Measurements from ENCODE around the gene SLC39A2.
A peak's percentile ranks its signal among the peaks of the same experiment; 100 is the strongest.
"Not testable (repeated sequence)": the region's sequence is repeated elsewhere in the genome, so short reads cannot be mapped to it uniquely, and the experiment has no call there.

SLC39A2 gene

DNA sequence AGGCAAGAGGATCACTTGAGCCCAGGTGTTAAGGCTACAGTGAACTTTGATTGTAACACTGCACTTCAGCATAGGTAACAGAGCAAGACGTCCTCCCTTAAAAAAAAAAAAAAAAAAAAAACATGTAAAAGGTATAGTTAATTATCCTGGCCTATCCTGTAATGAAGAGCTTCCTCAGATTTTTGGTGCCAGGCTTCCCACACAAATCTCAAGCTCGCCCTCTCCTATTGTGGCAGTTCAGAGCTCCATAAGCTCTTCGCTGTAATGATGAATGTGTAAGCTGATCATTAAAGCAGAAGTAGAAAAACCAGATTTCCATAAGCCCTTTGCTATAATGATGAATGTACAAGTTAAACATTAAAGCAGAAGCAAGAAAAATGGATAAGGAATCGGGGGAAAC is 2.0 kb upstream of the SLC39A2 start:
- DNase-seq (ENCODE audit: low read depth): no peak

DNA sequence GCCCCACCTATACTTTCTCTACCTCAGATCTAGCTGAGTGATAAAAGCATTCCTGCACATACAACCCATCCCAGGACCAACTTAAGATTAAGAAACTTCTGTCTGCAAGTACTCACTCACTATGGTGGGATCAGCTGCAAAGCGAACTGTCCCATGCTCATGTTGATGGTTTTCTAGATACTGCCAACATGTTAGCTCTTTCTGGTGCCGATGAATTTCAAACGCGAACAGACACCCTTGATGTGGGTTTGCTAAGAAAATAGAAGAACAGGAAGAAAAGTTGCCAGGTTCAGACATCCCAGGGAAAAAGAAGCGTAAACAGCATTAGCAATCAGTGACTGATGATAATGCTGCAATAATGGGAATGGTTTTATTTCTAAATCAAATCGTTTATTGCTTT is 1.5 kb upstream of the SLC39A2 start:
- DNase-seq (ENCODE audit: low read depth): no peak

DNA sequence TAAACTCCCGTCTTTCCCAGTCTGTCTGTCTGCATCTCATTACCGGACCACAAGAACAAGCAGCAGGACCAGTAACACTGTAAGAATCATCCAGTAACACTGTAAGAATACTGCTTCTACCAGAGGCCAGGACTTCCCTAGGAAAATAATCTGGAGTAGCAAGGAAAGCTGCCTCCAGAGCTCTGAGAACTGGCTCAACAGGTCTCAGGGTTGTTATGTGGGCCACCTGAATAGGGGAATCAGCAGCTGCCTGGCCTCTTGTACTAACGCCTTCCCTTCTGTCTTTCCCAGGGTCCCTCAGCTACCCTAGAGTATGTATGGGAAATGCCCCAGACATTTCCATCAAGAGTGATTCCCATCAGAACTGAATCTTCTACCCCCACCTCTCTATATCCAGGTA is 954 bp upstream of the SLC39A2 start:
- DNase-seq (ENCODE audit: low read depth): no peak

DNA sequence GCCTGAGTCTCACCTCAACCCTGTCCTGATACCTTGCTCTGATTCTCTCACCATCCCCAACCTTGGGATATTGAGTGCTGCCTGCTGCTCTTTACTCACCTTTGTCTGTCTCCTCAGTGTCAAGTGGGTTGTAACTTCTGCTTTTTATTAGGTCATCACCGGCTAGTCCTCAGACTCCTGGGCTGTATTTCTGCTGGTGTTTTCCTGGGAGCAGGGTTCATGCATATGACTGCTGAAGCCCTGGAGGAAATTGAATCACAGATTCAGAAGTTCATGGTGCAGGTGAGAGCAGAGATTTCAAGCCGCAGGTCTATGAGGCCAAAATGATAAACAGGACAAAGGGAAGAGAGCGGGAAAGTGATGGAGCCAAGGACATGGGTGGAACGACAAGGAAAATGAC is 498 bp downstream of the SLC39A2 start:
- DNase-seq (ENCODE audit: low read depth): no peak

DNA sequence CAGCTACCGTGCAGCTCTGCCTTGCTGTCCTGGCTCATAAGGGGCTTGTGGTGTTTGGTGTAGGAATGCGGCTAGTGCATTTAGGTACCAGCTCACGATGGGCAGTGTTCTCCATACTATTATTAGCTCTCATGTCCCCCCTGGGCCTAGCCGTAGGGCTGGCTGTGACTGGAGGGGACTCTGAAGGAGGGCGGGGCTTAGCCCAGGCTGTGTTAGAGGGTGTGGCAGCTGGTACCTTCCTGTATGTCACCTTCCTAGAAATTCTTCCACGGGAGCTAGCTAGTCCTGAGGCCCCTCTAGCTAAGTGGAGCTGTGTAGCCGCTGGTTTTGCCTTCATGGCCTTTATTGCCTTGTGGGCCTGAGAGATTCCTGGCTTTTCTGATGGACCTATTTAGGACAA is 2.1 kb downstream of the SLC39A2 start:
- no peak for DNase-seq (ENCODE audit: low read depth)

DNA sequence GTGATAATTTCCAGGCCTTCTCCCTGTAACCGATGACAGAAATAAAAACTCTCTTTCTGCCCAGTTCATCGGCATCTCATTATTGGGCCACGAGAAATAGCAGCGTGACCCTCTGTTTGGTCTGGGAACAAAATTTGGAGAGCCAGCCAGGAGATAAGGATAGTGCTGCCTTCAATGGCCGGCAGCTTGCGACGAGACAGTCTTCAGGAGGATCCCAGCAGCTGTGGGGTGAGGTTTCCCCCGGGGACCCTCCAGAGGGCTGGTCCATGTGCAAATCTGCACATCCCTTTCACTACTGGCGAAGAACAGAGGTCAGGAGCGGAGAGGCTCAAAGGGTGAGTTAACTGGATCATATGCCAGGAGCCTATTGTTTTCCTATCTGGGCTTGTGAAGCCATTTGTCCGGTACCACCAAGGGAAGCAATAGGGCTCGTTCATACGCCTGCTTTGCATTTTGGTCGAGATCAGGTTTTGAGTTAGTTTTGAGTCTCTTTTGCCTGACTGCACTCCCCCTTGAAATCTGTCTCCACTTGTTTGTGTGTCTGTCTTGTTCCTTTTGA is 4.8 kb downstream of the SLC39A2 start:
- DNase-seq (ENCODE audit: low read depth): no peak

DNA sequence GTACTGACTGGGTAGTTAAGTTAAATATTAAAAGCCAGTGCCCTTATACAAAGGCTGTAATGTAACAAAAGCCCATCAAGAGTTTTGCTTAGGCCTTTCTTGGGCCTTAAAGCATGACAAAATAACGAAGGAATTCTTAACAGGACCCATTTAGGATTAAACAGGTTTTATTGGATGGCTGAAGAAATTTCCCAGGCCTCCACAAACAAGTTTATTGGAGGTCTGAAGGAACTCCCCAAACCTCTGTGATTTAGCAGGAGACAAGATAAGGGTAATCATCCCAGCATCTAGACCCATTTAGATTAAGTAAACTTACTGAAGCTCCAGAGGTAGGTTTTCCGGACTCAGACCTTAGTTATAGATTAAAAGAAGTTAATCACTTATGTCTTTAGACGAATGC is 10.6 kb downstream of the SLC39A2 start:
- DNase-seq (ENCODE audit: low read depth): not testable (repeated sequence)

DNA sequence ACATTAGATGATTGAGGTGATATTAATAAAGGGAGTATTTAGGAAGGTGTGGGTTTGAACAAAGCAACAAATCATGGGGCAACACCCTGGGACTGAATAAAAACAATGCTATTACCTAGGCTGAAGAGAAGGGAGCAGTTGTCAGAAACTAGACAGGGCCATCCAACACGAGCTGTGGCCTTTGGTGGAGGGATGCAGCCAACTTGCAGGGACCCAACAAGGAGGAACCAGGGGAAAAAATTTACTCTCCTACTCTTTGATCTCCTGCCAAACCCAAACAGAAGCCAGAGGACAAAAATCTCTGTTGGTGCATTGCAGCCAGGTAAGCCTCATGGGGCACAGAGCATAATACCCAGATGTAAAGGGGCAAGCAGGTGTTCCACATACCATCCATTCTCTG is 12.0 kb downstream of the SLC39A2 start:
- DNase-seq (ENCODE audit: low read depth): no peak

DNA sequence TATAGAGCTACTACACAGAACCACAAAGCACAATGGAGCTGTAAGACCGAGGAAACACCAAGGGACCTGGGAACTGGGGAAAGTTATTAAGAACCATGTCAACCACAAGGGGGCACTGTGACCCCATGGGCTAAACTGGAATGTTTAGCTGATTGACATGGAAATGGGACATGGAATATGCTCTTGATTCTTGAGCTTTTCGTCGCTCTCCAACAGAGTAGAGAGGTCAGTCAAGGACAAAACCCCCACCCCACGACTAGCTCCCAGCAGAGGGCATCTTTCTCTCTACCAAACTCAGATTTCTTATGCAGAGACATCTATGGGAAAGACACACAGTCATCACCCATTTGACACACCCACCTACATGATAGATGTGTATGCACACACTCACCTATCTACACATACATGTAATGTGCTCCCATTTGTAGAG is 15.7 kb downstream of the SLC39A2 start:
- peak; percentile 81 for DNase-seq (ENCODE audit: low read depth)

DNA sequence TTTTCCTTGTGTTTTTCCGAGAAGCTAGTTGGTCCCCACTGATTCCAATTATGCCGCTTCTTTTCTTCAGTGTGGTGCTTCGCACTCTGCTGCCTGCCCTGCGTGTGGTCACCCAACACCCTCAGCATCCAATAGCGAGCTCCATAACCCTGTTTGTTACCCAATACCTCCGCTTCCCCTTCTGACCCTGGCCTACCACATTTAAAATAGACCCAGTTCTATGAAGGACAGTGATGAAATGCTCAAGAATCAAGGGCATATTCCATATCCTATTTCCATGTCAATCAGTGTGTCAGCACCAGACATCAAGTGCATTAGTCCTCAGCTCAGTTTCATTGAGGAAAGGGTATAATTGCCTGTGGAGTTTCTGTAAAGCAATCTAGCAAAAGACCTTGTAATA is 16.2 kb downstream of the SLC39A2 start:
- no peak for DNase-seq (ENCODE audit: low read depth)

DNA sequence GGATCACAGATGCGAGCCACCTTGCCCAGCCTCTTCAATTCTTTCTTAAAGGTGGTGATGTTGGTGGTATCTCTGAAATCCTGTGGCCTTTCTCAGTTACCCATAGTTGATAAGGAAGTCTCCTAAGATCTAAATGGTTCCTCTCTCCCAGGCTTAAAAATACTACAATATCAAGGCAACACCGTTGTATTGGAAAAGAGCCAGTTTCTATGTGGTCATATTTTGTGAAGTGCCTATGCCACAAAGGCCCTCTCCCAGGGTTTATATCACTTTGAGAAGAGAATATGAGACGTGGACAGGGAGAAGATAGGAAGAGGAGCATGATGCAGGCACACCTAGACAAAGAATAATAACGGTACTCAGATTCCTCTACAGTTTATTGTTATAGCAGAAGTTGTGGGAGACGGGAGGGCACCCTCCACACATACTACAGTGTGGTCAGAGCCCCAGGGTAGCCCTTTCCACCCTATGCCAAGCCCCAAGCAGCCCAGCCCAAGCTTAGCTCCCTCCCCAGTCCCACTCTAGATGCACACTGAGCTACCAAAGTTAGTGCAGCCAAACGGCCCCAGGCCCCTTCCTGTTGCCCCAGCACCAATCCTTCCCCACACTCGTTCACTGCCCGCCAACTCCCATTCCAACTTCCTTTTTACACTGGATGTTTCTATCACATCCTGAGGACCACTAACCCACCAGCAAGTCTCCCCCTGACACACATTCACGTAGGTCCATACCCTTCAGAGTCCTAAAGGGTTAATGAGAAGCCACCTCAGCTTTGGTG is 17.5 kb downstream of the SLC39A2 start:
- DNase-seq (ENCODE audit: low read depth): no peak

DNA sequence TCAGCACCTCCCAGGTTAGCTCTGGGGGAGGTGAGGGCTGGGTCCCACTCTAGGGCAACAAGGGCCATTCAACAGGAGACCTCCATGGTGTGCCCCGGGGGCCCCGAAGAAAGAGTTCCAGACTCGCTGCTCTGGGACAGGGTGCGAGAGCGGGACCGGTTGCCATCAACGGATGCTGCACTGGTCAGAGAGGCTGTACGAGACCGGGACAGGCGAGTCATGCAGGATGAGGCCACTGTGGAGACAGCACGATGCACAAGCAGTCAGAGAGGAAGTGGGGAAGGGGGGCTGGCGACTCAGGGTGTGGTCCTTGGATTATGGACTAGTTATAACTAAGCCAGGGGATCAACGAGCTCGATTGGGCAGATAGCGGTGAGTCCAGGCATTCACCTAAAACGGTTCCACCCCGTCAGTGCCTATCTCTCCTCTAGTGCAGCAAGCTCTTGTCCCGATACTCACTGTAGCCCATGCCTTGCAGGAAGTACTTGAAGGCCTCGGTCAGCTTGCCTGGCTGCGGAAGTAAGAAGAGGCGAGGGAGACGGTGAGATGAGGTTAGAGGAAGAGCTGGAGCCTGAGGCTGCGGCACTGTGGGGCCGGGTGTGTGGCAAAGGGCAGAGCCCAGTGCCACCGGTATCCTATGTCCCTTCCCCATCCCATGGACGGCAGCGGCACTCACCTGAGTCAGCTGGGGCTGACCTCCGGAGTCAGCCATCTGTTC is 18.6 kb downstream of the SLC39A2 start:
- no peak for DNase-seq (ENCODE audit: low read depth)

DNA sequence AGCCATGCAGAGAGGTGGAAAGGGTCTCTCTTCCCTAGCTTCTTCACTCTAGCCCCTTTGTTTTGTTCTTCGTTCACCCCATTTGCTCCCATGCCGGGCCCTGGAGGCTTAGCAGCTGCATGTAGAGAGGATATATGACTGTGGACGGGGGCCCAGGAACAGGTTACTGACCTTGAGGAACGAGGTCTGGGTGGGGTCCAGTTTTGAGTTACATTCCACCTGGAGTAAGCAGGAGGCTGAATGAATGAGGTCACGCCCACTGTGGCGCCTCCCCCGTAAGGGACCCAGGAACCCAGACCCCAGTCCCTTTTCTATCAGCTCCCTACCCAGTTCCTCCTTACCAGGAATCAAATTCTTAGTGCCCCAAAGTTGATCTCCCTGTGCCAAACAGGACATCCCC is 19.2 kb downstream of the SLC39A2 start:
- no peak for DNase-seq (ENCODE audit: low read depth)

DNA sequence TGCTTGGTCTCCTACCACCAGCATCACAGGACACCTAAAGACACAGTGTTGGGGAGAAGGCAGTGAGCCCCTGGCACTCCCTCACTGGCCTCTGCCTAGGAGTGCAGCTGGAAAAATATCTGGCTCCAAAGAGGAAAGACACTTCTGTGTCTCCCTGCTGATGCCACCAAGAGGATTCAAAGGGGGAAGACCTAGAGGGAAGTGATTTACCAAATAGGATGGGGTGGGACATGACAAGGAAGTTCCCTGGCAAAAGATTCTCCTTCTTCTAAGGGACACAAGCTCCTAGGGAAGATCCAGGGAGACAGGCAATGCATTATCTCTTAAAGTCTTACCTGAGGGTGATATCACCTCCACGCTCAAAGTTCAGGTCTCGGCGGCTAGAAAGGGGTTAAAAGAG is 19.7 kb downstream of the SLC39A2 start:
- no peak for DNase-seq (ENCODE audit: low read depth)

DNA sequence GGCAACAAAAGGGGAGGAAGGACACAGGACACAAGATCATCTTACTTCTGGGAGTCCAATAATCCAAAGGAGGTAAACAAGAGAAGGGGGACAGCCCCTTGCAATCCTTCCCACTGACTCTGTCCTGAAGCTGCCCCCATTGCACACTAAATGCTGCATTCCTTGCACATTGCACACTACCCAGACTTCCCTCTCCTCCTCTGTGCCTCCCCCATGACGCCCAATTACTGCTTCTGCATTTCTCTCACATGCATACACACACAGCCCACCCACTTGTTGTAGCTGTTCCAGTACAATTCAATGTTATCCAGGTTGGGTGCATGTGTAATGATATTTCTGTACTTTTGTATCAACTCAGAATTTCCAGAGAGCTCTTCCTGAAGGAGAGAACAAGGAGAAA is 20.3 kb downstream of the SLC39A2 start:
- no peak for DNase-seq (ENCODE audit: low read depth)

DNA sequence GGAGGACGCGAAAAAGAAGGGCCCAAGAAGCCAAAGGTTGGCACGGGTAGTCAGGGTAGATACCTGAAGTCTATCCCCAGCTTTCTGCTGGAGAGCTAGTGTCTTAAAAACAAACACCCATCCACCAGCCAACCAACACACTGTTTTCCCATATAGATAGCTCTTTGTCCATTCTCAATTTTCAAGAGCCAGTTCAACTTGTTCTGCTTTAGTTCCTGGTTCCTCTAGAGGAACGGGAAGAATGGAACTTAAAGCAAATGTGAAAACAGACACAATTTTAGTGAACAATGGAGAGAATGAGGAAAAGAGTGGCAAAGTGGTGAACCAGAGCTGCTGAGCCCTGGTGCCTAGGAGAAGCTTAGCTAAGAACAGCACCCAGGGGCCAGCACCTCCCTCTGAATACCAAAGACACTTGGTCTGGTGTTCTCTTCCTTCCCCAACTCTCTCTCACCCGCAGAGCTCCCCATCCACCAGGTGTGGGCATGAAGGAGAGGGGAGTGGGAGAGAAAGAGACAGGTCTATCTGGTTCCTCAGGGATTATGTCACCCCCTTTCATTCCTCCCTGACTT is 22.0 kb downstream of the SLC39A2 start:
- DNase-seq (ENCODE audit: low read depth): no peak

DNA sequence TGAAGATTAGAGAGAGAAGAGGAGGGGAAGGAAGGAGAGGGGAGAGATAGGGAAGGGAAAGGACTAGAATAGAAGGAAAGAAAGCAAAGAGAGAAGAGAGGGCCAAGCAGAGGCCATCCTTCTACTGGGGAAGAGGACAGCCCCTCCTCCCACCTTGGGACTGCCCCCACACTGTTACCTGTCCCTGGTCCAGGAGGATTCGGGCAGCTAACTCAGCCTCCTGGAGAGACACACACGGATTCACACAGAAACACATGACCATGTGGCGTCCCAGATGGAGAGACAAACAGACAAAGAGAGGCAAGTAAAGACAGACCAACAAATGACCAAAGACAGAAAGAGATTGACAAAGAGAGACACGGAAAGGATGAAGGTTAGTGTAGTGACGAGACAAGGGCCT is 23.6 kb downstream of the SLC39A2 start:
- no peak for DNase-seq (ENCODE audit: low read depth)

DNA sequence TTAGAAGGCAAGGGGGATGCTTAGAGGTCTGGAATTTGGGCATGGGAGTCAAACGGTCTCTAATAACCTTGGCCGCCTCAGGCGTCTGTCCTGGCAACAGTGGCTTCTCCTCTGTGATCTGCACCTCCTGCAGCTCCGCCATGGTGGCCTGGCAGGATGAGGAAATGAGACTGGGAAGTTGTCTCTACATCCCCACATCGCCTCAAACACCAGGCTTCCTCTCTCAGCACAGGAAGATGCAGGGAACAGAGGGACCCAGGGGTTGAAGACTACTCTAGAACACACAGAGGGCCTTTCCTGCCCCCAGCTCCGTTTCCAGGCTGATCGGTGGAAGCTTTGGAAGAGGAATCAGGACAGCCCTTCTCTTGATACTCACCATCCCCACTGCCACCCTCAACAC is 24.1 kb downstream of the SLC39A2 start:
- no peak for DNase-seq (ENCODE audit: low read depth)

DNA sequence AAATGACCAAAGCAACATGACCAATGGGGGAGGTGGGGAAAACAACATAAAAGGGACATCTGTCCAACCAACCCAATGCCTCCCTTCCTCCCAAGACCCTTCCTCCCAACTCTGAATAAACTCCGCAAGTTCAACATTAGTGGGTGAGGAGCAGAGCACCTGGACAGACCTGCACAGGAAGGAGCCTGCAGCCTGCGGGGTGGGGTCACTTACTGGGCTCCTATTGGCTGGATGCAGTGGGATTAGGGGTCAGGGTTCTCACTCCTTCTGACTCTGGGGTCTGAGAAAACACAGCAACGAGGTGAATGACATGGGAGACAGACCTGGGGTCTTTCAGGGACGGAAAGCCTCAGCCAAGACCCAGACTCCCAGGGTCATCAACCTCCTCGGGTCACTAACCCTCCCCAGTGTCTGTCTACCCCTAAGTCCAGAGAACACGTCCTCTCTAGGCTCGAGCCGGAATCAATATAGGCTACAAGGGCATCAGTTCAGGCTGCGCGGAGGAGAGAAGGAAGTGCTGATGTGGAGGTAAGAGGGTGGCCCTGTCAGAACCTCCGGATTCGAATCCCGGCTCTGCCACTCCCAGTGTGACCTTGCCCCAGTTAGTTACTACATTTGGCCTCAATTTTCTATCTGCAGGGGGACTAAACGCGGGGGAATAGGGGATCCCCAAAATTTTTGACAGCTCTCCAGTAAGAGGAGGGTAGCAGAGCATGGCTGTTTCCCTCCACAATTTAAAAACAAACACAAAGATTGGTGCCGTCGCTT is 24.9 kb downstream of the SLC39A2 start:
- no peak for DNase-seq (ENCODE audit: low read depth)

DNA sequence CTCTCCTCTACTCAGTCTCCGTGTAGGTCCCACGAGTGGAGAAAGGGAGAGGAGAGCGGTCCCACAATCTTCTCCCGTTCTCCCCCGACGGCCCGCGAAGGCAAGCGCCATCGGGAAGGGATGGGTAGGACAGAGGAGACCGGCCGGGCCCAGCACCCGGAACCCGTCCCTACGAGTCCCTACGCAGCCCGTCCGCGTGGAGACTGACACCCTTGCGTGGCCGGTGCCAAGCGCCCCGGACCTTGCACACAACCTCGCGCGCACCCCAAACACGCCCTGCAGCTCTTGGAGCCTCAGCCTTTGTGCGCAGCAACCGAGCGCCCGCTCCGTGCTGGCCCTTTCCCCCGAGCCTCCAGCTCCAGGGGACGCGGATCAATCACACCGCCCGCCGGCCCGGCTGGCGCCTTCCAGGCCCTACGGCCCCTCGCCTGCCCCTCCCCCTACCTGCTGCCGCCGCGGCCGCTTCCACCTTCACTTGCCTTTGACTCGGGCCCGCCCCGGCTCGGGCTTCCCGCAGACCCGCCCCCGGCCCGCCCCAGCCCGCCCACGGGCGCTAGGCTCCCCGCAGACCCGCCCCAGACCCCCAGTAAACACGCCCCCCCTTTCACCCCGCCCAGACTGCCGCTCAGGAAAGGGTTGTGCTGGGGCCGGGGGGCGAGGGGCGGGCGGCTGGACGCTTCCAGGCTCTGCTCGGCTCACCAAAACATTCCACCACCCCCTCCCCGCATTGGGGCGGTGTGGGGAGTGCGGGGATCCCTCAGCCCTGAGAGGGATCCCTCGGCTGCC is 25.7 kb downstream of the SLC39A2 start, which contains the start of gene NDRG2:
Gene NDRG2 (minus strand): TSS at position 477 of the 786 bp plus-strand sequence. CDS start 1,746 bp downstream, outside the sequence.
- DNase-seq (ENCODE audit: low read depth): peak; percentile 12

Measured in iris pigment epithelial cell (primary cell).